Measurements from ENCODE around the gene ASCC1. TPM values are rescaled to one million over a fixed set of nuclear protein-coding genes. Genes with fewer than 3 reads are reported as not detected.

ASCC1 gene
- total and polyA plus RNA-seq, 8 donors: 5.4 to 26.0 (median 16.0) TPM

- intact Hi-C loops (cut with DNase I): no loop called here
- peak in 2 of 4 donors; percentile 54 to 58 for ATAC-seq
- WGBS, 2 donors: 78 to 84% methylated on average over 4 of the region's 4 CpGs
- Histone ChIP-seq H3K9me3 (no peaks in the 10 kb centered on the region), H3K27ac (peak overlapping the region in 2 of 4 donors; percentile 24 to 64), H3K4me1 (peaks cover 26 to 44% (median 31%) of the 10 kb centered on the region in 3 donors), H3K4me3 (no peak overlapping the region), H3K27me3 (no peaks in the 10 kb centered on the region), H3K36me3 (no peaks in the 10 kb centered on the region)
- no peak for TF ChIP-seq CTCF (IDR thresholded peaks at IDR 0.05)
- no peak for FAIRE-seq
- peak in 2 of 6 donors; percentile 34 to 59 for DNase-seq
Measured at GRCh38 chr10:72242675-72243074, 26.6 kb upstream of the ASCC1 start.

- DNase-seq: peak in 2 of 6 donors; percentile 3 to 31
- no peaks in the 10 kb centered on the region for H3K27me3 ChIP-seq
- ATAC-seq: no peak
- H3K4me3 ChIP-seq: no peak overlapping the region
- no peaks in the 10 kb centered on the region for H3K9me3 ChIP-seq
- peak overlapping the region in 1 of 4 donors; percentile 4 for H3K27ac ChIP-seq
- no peak for TF ChIP-seq CTCF (IDR thresholded peaks at IDR 0.05)
- peaks cover 0 to 1% (median 0%) of the 10 kb centered on the region in 3 donors for H3K36me3 ChIP-seq
- peaks cover 22 to 37% (median 24%) of the 10 kb centered on the region in 3 donors for H3K4me1 ChIP-seq
- FAIRE-seq: no peak
- WGBS, 2 donors: 90 to 91% methylated on average over 8 of the region's 8 CpGs
- intact Hi-C loops (cut with DNase I): no loop called here
Measured at GRCh38 chr10:72241691-72242252, 25.7 kb upstream of the ASCC1 start.

- FAIRE-seq (no peak), ATAC-seq (no peak), DNase-seq (peak in 2 of 6 donors; percentile 2 to 18)
- no peaks in the 10 kb centered on the region for H3K27me3 ChIP-seq
- no peak overlapping the region for H3K27ac ChIP-seq
- WGBS, 2 donors: 89 to 98% methylated on average over 6 to 7 of the region's 7 CpGs
- no peaks in the 10 kb centered on the region for H3K9me3 ChIP-seq
- peaks cover 0 to 7% (median 5%) of the 10 kb centered on the region in 3 donors for H3K36me3 ChIP-seq
- no peak for TF ChIP-seq CTCF (IDR thresholded peaks at IDR 0.05)
- no peak overlapping the region for H3K4me3 ChIP-seq
- intact Hi-C loops (cut with DNase I): no loop called here
- H3K4me1 ChIP-seq: peaks cover 14 to 30% (median 24%) of the 10 kb centered on the region in 3 donors
Measured at GRCh38 chr10:72240371-72240770, 24.3 kb upstream of the ASCC1 start.

GRCh38 chr10:72239409-72239808 is 23.3 kb upstream of the ASCC1 start:
- intact Hi-C loops (cut with DNase I): loop anchor here in 1 of 3 donors (10.0 kb wide), 1 partner anchor 95 kb away; no protein-coding TSS in a partner anchor
- Histone ChIP-seq H3K4me1 (peaks cover 4 to 28% (median 14%) of the 10 kb centered on the region in 3 donors), H3K27me3 (no peaks in the 10 kb centered on the region), H3K9me3 (no peaks in the 10 kb centered on the region), H3K27ac (no peak overlapping the region), H3K4me3 (no peak overlapping the region), H3K36me3 (peaks cover 0 to 11% (median 7%) of the 10 kb centered on the region in 3 donors)
- ATAC-seq (no peak), FAIRE-seq (no peak), DNase-seq (no peak)
- WGBS, 2 donors: 37 to 97% methylated on average over 1 of the region's 1 CpG
- TF ChIP-seq CTCF (IDR thresholded peaks at IDR 0.05): no peak

All from pancreas (tissue), 10 donors.